ENCODE measurements around the gene HDHD5. TPM values are rescaled to one million over a fixed set of nuclear protein-coding genes. Genes with fewer than 3 reads are reported as not detected.
A peak's percentile ranks its signal among the peaks of the same experiment; 100 is the strongest.

The HDHD5 gene
- total RNA-seq, 6 experiments from 2014 or later: 19.4 to 44.5 (median 30.2) TPM

- ATAC-seq: peak in 1 of 4 donors; percentile 4
- H3K27ac ChIP-seq: no peak overlapping the region
- H3K9me3 ChIP-seq: no peaks in the 10 kb centered on the region
- TF ChIP-seq, protein P1, sequence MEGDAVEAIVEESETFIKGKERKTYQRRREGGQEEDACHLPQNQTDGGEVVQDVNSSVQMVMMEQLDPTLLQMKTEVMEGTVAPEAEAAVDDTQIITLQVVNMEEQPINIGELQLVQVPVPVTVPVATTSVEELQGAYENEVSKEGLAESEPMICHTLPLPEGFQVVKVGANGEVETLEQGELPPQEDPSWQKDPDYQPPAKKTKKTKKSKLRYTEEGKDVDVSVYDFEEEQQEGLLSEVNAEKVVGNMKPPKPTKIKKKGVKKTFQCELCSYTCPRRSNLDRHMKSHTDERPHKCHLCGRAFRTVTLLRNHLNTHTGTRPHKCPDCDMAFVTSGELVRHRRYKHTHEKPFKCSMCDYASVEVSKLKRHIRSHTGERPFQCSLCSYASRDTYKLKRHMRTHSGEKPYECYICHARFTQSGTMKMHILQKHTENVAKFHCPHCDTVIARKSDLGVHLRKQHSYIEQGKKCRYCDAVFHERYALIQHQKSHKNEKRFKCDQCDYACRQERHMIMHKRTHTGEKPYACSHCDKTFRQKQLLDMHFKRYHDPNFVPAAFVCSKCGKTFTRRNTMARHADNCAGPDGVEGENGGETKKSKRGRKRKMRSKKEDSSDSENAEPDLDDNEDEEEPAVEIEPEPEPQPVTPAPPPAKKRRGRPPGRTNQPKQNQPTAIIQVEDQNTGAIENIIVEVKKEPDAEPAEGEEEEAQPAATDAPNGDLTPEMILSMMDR (IDR thresholded peaks at IDR 0.05): no peak
- no peak for TF ChIP-seq POLR2A (IDR thresholded peaks at IDR 0.05)
- no peak overlapping the region for H3K4me3 ChIP-seq
- H3K4me1 ChIP-seq: no peaks in the 10 kb centered on the region
- WGBS (ENCODE audit: insufficient coverage, low coverage, low lambda C conversion rate, missing lambda C conversion rate): 90% methylated on average over 2 of the region's 42 CpGs
- peaks cover 0 to 42% (median 2%) of the 10 kb centered on the region in 4 donors for H3K36me3 ChIP-seq
- H3K27me3 ChIP-seq: no peaks in the 10 kb centered on the region
- DNase-seq: no peak
- intact Hi-C loops (cut with DNase I): no loop called here
Observed at GRCh38 chr22:17109113-17109865, 49.8 kb downstream of the HDHD5 start.

DNA sequence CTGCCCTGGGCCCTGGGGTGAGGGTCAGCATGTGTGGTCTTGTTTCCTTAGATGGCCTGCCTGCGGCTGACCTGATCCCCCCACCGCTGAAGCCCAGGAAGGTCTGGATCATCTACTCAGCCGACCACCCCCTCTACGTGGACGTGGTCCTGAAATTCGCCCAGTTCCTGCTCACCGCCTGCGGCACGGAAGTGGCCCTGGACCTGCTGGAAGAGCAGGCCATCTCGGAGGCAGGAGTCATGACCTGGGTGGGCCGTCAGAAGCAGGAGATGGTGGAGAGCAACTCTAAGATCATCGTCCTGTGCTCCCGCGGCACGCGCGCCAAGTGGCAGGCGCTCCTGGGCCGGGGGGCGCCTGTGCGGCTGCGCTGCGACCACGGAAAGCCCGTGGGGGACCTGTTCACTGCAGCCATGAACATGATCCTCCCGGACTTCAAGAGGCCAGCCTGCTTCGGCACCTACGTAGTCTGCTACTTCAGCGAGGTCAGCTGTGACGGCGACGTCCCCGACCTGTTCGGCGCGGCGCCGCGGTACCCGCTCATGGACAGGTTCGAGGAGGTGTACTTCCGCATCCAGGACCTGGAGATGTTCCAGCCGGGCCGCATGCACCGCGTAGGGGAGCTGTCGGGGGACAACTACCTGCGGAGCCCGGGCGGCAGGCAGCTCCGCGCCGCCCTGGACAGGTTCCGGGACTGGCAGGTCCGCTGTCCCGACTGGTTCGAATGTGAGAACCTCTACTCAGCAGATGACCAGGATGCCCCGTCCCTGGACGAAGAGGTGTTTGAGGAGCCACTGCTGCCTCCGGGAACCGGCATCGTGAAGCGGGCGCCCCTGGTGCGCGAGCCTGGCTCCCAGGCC lies 50.6 kb downstream of the HDHD5 start:
- H3K27ac ChIP-seq: no peak overlapping the region
- H3K9me3 ChIP-seq: no peaks in the 10 kb centered on the region
- H3K27me3 ChIP-seq: no peaks in the 10 kb centered on the region
- WGBS (ENCODE audit: insufficient coverage, low coverage, low lambda C conversion rate, missing lambda C conversion rate): 100% methylated on average over 3 of the region's 66 CpGs
- ATAC-seq: no peak
- peaks cover 0 to 42% (median 2%) of the 10 kb centered on the region in 4 donors for H3K36me3 ChIP-seq
- TF ChIP-seq, protein P1 (IDR thresholded peaks at IDR 0.05): no peak
- TF ChIP-seq POLR2A (IDR thresholded peaks at IDR 0.05): no peak
- H3K4me1 ChIP-seq: no peaks in the 10 kb centered on the region
- DNase-seq: no peak
- intact Hi-C loops (cut with DNase I): no loop called here
- no peak overlapping the region for H3K4me3 ChIP-seq

GRCh38 chr22:17107547-17107810 lies 51.6 kb downstream of the HDHD5 start:
- DNase-seq (no peak), ATAC-seq (no peak)
- no peaks in the 10 kb centered on the region for H3K27me3 ChIP-seq
- peaks cover 0 to 52% (median 2%) of the 10 kb centered on the region in 4 donors for H3K36me3 ChIP-seq
- H3K9me3 ChIP-seq: no peaks in the 10 kb centered on the region
- no peak overlapping the region for H3K4me3 ChIP-seq
- WGBS (ENCODE audit: insufficient coverage, low coverage, low lambda C conversion rate, missing lambda C conversion rate): 83% methylated on average over 2 of the region's 6 CpGs
- intact Hi-C loops (cut with DNase I): no loop called here
- TF ChIP-seq, protein P1 (IDR thresholded peaks at IDR 0.05): no peak
- TF ChIP-seq POLR2A (IDR thresholded peaks at IDR 0.05): no peak
- H3K4me1 ChIP-seq: no peaks in the 10 kb centered on the region
- no peak overlapping the region for H3K27ac ChIP-seq

DNA sequence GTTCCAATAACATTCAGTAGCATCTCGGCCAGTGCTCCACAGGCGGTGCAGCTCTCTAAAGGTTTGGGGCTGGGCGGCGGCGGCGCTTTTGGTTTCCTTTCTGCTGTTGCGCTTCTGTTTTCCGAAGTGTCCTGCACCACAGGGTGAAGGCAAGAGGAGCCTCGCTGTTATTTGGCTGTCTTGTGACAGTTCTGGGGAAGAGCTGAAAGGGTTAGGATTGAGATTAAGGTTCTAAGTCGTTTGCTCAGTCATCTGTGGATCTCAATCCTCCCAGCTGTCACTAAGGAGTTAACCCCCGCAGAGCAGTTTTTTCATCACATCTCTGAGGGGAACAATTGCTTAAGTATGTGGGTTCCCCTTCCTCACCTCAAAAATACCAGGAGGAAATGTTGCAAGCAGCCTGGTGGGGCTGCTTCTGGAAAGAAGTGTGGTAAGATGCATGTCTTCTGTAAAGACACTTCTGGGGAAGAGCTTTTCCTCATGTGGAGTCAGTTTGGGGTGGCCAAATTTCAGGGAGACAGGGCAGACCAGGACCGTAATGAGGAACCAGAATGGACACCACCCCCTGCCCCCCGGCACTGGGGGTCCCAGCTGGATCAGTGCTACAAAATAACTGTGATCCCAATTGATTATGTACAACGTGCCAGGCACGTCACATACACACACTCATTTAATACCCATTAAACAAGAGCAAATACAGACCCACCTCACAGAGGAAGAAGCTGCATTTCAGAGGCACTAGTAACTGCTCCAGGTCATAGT lies 52.1 kb downstream of the HDHD5 start:
- Histone ChIP-seq H3K27me3 (no peaks in the 10 kb centered on the region), H3K4me1 (no peaks in the 10 kb centered on the region), H3K9me3 (no peaks in the 10 kb centered on the region), H3K36me3 (peaks cover 0 to 57% (median 4%) of the 10 kb centered on the region in 4 donors), H3K27ac (no peak overlapping the region), H3K4me3 (no peak overlapping the region)
- ATAC-seq (peak; percentile 7 to 73 (median 46)), DNase-seq (no peak)
- 68% methylated on average over 10 of the region's 15 CpGs for WGBS (ENCODE audit: insufficient coverage, low coverage, low lambda C conversion rate, missing lambda C conversion rate)
- intact Hi-C loops (cut with DNase I): no loop called here
- TF ChIP-seq, protein P1 (IDR thresholded peaks at IDR 0.05): no peak
- TF ChIP-seq POLR2A (IDR thresholded peaks at IDR 0.05): no peak

Measured in right lobe of liver (tissue), 6 donors.